Neutrophil (primary cell): Measurements from ENCODE around the gene ZNF222.

Experiments used
- H3K27ac ChIP-seq: fragments of 200-600 bp; sonication (generic); 2 replicates; pipeline ENCODE4 v1.5.1; 2016; ENCODE audit warnings: mild to moderate bottlenecking, moderate library complexity
- H3K27me3 ChIP-seq: fragments of 200-600 bp; sonication (generic); 2 replicates; pipeline ENCODE4 v1.6.0; 2016; ENCODE audit warnings: mild to moderate bottlenecking
- H3K36me3 ChIP-seq: fragments of 200-600 bp; sonication (generic); 2 replicates; pipeline ENCODE4 v1.5.1; 2017
- H3K4me1 ChIP-seq, 2 experiments: fragments of 200-600 bp in 1 of 2; sonication (generic) in 1 of 2; 1 replicate in 1 of 2; 2 replicates in 1 of 2; pipeline versions ENCODE4 v1.5.1 to v1.6.1; 2013 to 2016; ENCODE audit warnings: low read depth in 1 of 2, low read length in 1 of 2, mild to moderate bottlenecking in 1 of 2, moderate library complexity in 1 of 2; ENCODE audit not compliant: control insufficient read depth in 1 of 2, insufficient read depth in 1 of 2
- H3K4me3 ChIP-seq, 2 experiments: fragments of 200-600 bp in 1 of 2; sonication (generic) in 1 of 2; 1 replicate in 1 of 2; 2 replicates in 1 of 2; pipeline ENCODE4 v1.5.1; 2013 to 2016; ENCODE audit warnings: low read depth in 1 of 2, low read length in 1 of 2, mild to moderate bottlenecking in 1 of 2, moderate library complexity in 1 of 2
- H3K9me3 ChIP-seq: fragments of 200-600 bp; sonication (generic); 2 replicates; pipeline ENCODE4 v1.5.1; 2016
- CTCF ChIP-seq: fragments of 200-600 bp; sonication (generic); IDR thresholded peaks from 2 replicates; pipeline ENCODE4 v1.5.1; 2016; ENCODE audit warnings: antibody characterized with exemption

The ZNF222 gene

GRCh38 chr19:44072543-44073401, 47.6 kb downstream of the ZNF222 start:
- peaks cover 12 to 15% of the 10 kb centered on the region in 2 experiments for H3K4me1 ChIP-seq
- peaks cover under 1% of the 10 kb centered on the region for H3K9me3 ChIP-seq
- H3K27ac ChIP-seq = no peak overlapping the region
- H3K27me3 ChIP-seq = no peaks in the 10 kb centered on the region
- peak overlapping the region; percentile 66 to 72 for H3K4me3 ChIP-seq
- TF ChIP-seq CTCF = no peak
- H3K36me3 ChIP-seq = no peaks in the 10 kb centered on the region

GRCh38 chr19:44076325-44076724, 51.1 kb downstream of the ZNF222 start:
- Histone ChIP-seq H3K36me3 (no peaks in the 10 kb centered on the region), H3K27me3 (no peaks in the 10 kb centered on the region), H3K4me3 (no peak overlapping the region), H3K27ac (no peak overlapping the region), H3K4me1 (peaks cover 12 to 14% of the 10 kb centered on the region in 2 experiments), H3K9me3 (peaks cover 5% of the 10 kb centered on the region)
- no peak for TF ChIP-seq CTCF
